Karpas-422 (cell line): ENCODE data around the gene APOBEC3F. TPM values are rescaled to one million over a fixed set of nuclear protein-coding genes. Genes with fewer than 3 reads are reported as not detected.

Experiments
- DNase-seq: peaks from one replicate; pipeline ENCODE4 v3.0.0-alpha.2; 2015
- H2AFZ ChIP-seq: fragments of 200-600 bp; sonication (generic); 2 replicates; pipeline ENCODE4 v1.6.1; 2014; ENCODE audit warnings: antibody characterized with exemption, low read length, mixed read lengths
- H3K27ac ChIP-seq: fragments of 200-600 bp; sonication (generic); 2 replicates; pipeline ENCODE4 v1.5.1; 2014; ENCODE audit warnings: mild to moderate bottlenecking, low read length, moderate library complexity
- H3K27me3 ChIP-seq: fragments of 200-600 bp; sonication (generic); 2 replicates; pipeline ENCODE4 v1.6.1; 2014; ENCODE audit warnings: low read length, mixed read lengths
- H3K36me3 ChIP-seq: fragments of 200-600 bp; sonication (generic); 2 replicates; pipeline ENCODE4 v1.6.1; 2014; ENCODE audit warnings: low read length, mixed read lengths; ENCODE audit not compliant: insufficient read depth
- H3K4me1 ChIP-seq: fragments of 200-600 bp; sonication (generic); 2 replicates; pipeline ENCODE4 v1.6.1; 2014; ENCODE audit warnings: mild to moderate bottlenecking, low read length, mixed read lengths
- H3K4me2 ChIP-seq: fragments of 200-600 bp; sonication (generic); 2 replicates; pipeline ENCODE4 v1.6.1; 2014; ENCODE audit warnings: low read length, low read depth, mild to moderate bottlenecking; ENCODE audit not compliant: poor library complexity, severe bottlenecking
- H3K4me3 ChIP-seq: fragments of 200-600 bp; sonication (generic); 2 replicates; pipeline ENCODE4 v1.5.1; 2014; ENCODE audit warnings: mild to moderate bottlenecking, antibody characterized with exemption, low read length, mixed read lengths
- H3K79me2 ChIP-seq: fragments of 200-600 bp; sonication (generic); 2 replicates; pipeline ENCODE4 v1.6.1; 2014; ENCODE audit warnings: mild to moderate bottlenecking, low read length, mixed read lengths
- H3K9ac ChIP-seq: fragments of 200-600 bp; sonication (generic); 2 replicates; pipeline ENCODE4 v1.6.0; 2014; ENCODE audit warnings: low read length
- H3K9me2 ChIP-seq: fragments of 200-600 bp; sonication (generic), shearing (Covaris generic); replicated peaks from 2 replicates; pipeline ENCODE4 v1.6.0; 2014; ENCODE audit warnings: mild to moderate bottlenecking, low read length, moderate library complexity; ENCODE audit not compliant: insufficient read depth
- H3K9me3 ChIP-seq: fragments of 300-700, 200-600 bp; sonication (generic); 2 replicates; pipeline ENCODE4 v1.6.1; 2014; ENCODE audit warnings: low read length, mixed read lengths
- H4K20me1 ChIP-seq: fragments of 200-600 bp; sonication (generic); 2 replicates; pipeline ENCODE4 v1.6.1; 2014; ENCODE audit warnings: mild to moderate bottlenecking, antibody characterized with exemption, low read length, low read depth; ENCODE audit not compliant: insufficient read depth
- total RNA-seq: library from RNA; depleted of rRNA; stranded (reverse); fragments of >200 nt; shearing (Covaris generic); gene quantifications from 2 replicates; pipeline ENCODE4 v1.2.3, GENCODE V29; 2014; ENCODE audit warnings: low replicate concordance

Gene APOBEC3F
- total RNA-seq, 1 experiment from 2014 or later, result 0.93 TPM

DNA sequence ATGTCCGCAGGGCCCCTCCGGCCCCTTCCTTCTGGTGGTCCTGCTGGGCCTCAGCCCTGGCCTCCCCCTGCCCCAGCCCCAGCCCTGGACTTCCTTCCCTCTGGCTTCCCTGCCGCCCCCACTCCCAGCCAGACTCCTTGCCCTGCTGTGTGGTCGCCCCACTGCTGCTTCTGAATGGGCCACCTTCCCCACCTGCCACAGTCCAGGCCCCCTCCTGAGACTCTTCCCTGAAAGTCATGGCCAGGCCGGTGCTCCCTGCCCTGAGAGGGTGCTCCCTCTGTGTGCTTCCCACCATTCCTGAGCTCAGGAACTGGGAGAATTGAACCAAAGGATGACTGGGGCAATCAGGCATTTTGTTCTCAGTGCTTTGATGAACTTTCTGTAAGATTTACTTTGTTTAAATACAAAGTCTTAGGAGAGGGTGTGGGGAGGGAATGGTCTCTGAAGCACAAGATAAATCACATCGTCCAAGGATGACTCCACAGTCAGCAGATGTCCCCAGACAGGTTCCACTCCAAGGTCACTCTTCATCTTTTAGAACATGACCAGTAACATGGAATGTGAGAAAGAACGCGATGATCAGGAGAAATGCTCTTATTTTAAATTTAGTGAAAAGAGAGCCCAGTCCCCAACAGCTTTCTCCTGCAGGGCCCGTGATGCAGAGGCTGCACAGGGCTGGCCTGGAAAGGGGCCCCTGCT is 19.0 kb upstream of the APOBEC3F start:
- Histone ChIP-seq H3K79me2 (no peaks in the 10 kb centered on the region), H3K9me2 (no peaks in the 10 kb centered on the region), H3K27me3 (no peaks in the 10 kb centered on the region), H3K4me3 (peak overlapping the region; percentile 67), H3K4me2 (peak overlapping the region; percentile 61), H3K9me3 (no peaks in the 10 kb centered on the region), H4K20me1 (no peaks in the 10 kb centered on the region), H3K4me1 (peaks cover 11% of the 10 kb centered on the region), H2AFZ (peak overlapping the region; percentile 24; the same call in 1 of the 2 replicates), H3K9ac (peak overlapping the region; percentile 69), H3K27ac (no peak overlapping the region), H3K36me3 (no peaks in the 10 kb centered on the region)
- peak; percentile 37 for DNase-seq

DNA sequence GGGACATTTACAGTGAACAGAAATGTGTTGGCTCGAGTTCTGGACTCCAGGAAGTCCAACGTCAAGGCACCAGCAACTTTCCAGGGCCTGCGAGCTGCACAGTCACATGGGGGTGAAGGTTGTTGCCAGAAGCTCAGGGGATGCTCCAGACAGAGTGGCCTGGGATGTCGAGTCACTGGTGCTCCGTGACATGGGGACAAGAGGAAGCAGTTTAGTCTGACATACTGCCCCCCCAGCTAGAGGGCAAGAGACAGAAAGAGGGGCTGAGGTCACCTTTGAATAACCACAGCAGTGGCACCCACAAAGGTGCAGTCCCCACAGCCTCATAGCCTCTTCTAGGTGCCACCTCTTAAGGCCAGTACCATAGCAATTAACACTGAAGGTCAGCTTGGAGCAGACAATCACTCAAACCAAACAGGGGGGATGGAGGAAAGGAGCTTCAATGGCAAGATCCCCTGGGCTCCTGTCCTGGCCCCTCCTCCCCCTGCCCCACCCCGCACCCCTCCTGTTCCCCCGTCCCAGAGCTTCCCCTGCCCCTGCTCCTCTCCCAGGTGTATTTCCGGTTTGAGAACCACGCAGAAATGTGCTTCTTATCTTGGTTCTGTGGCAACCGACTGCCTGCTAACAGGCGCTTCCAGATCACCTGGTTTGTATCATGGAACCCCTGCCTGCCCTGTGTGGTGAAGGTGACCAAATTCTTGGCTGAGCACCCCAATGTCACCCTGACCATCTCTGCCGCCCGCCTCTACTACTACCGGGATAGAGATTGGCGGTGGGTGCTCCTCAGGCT is 15.9 kb upstream of the APOBEC3F start:
- Histone ChIP-seq H2AFZ (no peak overlapping the region), H3K36me3 (no peaks in the 10 kb centered on the region), H3K4me1 (peaks cover 11% of the 10 kb centered on the region), H3K9me3 (no peaks in the 10 kb centered on the region), H3K4me3 (no peak overlapping the region), H3K27me3 (no peaks in the 10 kb centered on the region), H3K27ac (no peak overlapping the region), H4K20me1 (no peaks in the 10 kb centered on the region), H3K9ac (no peak overlapping the region), H3K9me2 (no peaks in the 10 kb centered on the region), H3K4me2 (no peak overlapping the region), H3K79me2 (no peaks in the 10 kb centered on the region)
- DNase-seq, result peak; percentile 12

DNA sequence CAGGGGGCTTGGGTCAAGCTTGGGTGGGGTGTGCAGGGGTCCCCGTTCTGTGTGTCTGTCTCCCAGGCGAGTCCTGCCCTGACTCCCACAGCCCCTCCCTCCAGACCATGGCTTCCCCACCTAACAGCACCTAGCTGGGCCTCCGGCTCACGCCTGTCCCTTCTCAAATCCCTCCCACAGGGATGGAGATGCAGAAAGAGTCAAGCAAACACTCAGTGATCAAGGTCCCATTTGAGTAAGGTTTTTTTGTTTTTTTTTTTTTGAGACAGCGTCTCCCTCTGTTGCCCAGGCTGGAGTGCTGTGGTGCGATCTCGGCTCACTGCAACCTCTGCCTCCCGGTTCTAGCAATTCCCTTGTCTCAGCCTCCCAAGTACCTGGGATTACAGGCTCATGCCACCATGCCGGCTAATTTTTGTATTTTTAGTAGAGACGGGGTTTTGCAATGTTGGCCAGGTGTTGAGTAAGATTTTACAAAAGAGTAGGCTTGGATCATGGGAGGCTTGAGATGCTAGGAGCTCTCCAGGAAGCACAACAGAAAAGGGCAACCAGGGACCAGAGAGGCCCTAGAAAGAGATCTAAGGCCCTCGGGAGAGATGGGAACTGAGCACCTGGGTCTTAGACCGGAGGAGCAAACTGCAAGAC is 14.0 kb upstream of the APOBEC3F start:
- Histone ChIP-seq H3K4me2 (no peak overlapping the region), H3K27ac (no peak overlapping the region), H3K4me1 (peaks cover 6% of the 10 kb centered on the region), H3K79me2 (no peaks in the 10 kb centered on the region), H2AFZ (no peak overlapping the region), H3K9me3 (no peaks in the 10 kb centered on the region), H4K20me1 (no peaks in the 10 kb centered on the region), H3K4me3 (no peak overlapping the region), H3K9ac (no peak overlapping the region), H3K9me2 (no peaks in the 10 kb centered on the region), H3K36me3 (no peaks in the 10 kb centered on the region), H3K27me3 (no peaks in the 10 kb centered on the region)
- DNase-seq, result no peak

DNA sequence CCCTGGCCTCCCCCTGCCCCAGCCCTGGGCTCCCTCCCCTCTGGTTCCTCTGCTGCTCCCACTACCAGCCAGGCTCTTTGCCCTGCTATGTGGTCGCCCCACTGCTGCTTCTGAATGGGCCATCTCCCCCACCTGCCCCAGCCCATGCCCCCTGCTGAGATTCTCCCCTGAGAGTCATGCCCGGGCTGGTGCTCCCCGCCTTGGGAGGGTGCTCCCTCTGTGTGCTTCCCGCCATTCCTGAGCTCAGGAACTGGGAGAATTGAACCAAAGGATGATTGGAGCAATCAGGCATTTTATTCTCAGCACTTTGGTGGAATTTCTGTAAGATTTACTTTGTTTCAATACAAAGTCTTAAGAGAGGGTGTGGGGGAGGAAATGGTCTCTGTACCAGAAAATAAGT is 12.9 kb upstream of the APOBEC3F start:
- H3K36me3 ChIP-seq, result no peaks in the 10 kb centered on the region
- no peaks in the 10 kb centered on the region for H3K9me2 ChIP-seq
- H3K9ac ChIP-seq, result no peak overlapping the region
- no peaks in the 10 kb centered on the region for H3K79me2 ChIP-seq
- no peak overlapping the region for H2AFZ ChIP-seq
- H4K20me1 ChIP-seq, result no peaks in the 10 kb centered on the region
- H3K27ac ChIP-seq, result no peak overlapping the region
- no peaks in the 10 kb centered on the region for H3K9me3 ChIP-seq
- no peaks in the 10 kb centered on the region for H3K4me1 ChIP-seq
- H3K4me3 ChIP-seq, result no peak overlapping the region
- H3K4me2 ChIP-seq, result no peak overlapping the region
- no peaks in the 10 kb centered on the region for H3K27me3 ChIP-seq
- no peak for DNase-seq

DNA sequence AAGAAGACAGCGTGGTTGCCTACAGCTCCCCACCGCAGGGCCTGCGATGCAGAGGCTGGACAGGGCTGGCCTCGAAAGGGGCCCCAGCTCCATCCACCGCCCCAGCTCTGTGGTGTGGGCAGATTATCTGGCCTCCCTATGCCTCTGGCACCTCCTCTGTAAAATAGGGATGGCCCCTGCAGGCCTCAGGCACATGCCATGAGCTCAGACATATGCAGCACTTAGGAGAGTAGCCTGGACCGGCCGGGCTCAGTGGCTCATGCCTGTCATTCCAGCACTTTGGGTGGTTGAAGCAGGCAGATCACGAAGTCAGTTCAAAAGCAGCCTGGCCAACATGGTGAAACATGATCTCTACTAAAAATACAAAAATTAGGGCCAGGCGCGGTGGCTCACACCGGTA is 12.4 kb upstream of the APOBEC3F start:
- H3K27ac ChIP-seq, result no peak overlapping the region
- no peak overlapping the region for H2AFZ ChIP-seq
- no peak overlapping the region for H3K4me2 ChIP-seq
- H3K27me3 ChIP-seq, result no peaks in the 10 kb centered on the region
- no peaks in the 10 kb centered on the region for H3K36me3 ChIP-seq
- H3K9me2 ChIP-seq, result no peaks in the 10 kb centered on the region
- DNase-seq, result no peak
- no peaks in the 10 kb centered on the region for H3K79me2 ChIP-seq
- no peaks in the 10 kb centered on the region for H3K4me1 ChIP-seq
- no peak overlapping the region for H3K4me3 ChIP-seq
- H3K9ac ChIP-seq, result no peak overlapping the region
- H4K20me1 ChIP-seq, result no peaks in the 10 kb centered on the region
- no peaks in the 10 kb centered on the region for H3K9me3 ChIP-seq

DNA sequence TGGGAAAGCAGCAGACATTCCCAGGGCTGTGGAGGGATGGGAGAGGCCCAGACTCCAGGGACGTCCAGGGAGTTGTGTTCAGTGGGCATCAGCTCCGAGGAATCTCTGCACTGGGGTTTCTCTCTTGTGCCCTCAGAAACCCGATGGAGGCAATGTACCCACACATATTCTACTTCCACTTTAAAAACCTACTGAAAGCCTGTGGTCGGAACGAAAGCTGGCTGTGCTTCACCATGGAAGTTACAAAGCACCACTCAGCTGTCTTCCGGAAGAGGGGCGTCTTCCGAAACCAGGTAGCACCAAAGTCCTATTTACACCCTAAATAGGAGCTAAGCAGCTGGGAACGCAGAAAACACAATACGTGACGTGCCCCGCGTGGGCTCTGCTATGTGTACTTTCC is 11.4 kb upstream of the APOBEC3F start:
- Histone ChIP-seq H3K27me3 (no peaks in the 10 kb centered on the region), H3K4me2 (no peak overlapping the region), H3K4me1 (no peaks in the 10 kb centered on the region), H3K9me3 (no peaks in the 10 kb centered on the region), H3K79me2 (no peaks in the 10 kb centered on the region), H3K9me2 (no peaks in the 10 kb centered on the region), H4K20me1 (no peaks in the 10 kb centered on the region), H3K9ac (no peak overlapping the region), H2AFZ (no peak overlapping the region), H3K4me3 (no peak overlapping the region), H3K27ac (no peak overlapping the region), H3K36me3 (no peaks in the 10 kb centered on the region)
- DNase-seq, result no peak

DNA sequence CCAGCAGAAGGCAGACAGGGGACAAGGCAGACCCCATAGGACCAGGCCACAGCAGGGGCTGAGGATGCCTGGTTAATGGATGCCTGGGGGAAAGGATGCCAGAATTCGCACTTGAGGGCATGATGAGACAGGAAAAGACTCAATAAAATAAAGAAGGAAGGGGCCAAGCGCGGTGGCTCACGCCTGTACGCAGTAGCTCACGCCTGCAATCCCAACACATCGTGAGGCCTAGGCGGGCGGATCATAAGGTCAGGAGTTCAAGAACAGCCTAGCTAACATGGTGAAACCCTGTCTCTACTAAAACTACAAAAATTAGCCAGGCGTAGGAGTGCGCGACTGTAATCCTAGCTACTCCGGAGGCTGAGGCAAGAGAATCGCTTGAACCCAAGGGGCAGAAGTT is 10.0 kb upstream of the APOBEC3F start:
- Histone ChIP-seq H3K36me3 (no peaks in the 10 kb centered on the region), H3K4me1 (no peaks in the 10 kb centered on the region), H2AFZ (no peak overlapping the region), H4K20me1 (no peaks in the 10 kb centered on the region), H3K79me2 (no peaks in the 10 kb centered on the region), H3K9ac (no peak overlapping the region), H3K4me2 (no peak overlapping the region), H3K9me3 (no peaks in the 10 kb centered on the region), H3K27ac (no peak overlapping the region), H3K9me2 (no peaks in the 10 kb centered on the region), H3K27me3 (no peaks in the 10 kb centered on the region), H3K4me3 (no peak overlapping the region)
- no peak for DNase-seq
